ENCODE results near the gene PROSER2.

Gene PROSER2

GRCh38 chr10:11863353-11864109 lies 40.4 kb downstream of the PROSER2 start:
- no peak for DNase-seq (ENCODE audit: low read depth)
- no peak for TF ChIP-seq CTCF (IDR thresholded peaks at IDR 0.05; ENCODE audit: control insufficient read depth, extremely low read depth, insufficient read depth)
- H3K4me3 ChIP-seq (ENCODE audit: low read depth, low read length) = no peak overlapping the region

DNA sequence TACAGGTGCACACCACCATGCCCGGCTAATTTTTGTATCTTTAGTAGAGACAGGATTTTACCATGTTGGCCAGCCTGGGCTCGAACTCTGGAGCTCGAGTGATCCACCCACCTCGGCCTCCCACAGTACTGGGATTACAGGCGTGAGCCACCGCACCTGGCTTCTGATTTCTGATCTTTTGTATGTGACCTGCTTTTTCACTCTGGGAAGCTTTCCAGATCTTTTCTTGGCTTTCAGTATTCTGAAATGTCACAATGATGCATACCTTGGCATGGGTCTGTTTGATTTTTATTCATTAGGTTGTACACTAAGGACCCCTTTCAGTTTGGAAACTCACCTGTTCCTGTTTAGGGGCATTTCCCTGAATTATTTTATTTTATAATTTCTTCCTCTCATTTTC lies 41.6 kb downstream of the PROSER2 start:
- H3K4me3 ChIP-seq (ENCODE audit: low read depth, low read length) = no peak overlapping the region
- TF ChIP-seq CTCF (IDR thresholded peaks at IDR 0.05; ENCODE audit: control insufficient read depth, extremely low read depth, insufficient read depth) = no peak
- DNase-seq (ENCODE audit: low read depth) = no peak

- TF ChIP-seq CTCF (IDR thresholded peaks at IDR 0.05; ENCODE audit: control insufficient read depth, extremely low read depth, insufficient read depth) = no peak
Observed at GRCh38 chr10:11865561-11865960, 42.4 kb downstream of the PROSER2 start.

DNA sequence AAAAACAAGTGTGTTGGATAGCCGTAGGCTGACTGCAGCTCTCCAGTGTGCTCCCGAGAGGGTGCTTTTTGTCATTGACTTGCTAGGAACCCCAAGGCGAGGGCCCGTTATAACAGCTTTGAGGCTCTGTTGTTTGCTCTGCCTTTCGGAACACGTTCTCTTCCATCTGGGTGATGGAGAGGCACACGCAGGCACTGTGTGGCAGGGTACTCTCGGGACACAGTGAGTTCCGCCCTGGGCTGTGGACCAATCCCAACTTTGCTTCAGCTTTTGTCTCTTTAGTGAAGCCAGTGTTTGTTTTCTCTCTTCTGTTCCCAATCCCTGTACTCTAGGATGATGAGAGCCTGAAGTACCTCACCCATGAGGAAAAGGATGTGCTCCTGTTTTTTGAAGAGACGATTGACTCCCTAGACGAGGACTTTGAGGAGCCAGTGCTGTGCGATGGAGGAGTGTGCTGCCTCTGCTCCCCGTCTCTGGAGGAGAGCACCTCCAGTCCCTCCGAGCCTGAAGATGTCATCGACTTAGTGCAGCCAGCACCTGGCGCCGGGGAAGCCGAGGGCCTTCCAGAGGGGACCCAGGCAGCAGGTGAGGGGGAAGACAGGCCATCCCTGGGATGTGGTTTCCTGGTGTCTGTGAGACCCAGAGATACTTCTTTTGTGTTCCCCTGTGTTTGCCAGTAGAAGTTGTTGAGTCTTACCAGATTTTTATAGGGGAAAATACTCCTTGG lies 43.2 kb downstream of the PROSER2 start:
- no peak overlapping the region for H3K4me3 ChIP-seq (ENCODE audit: low read depth, low read length)
- TF ChIP-seq CTCF (IDR thresholded peaks at IDR 0.05; ENCODE audit: control insufficient read depth, extremely low read depth, insufficient read depth) = no peak
- DNase-seq (ENCODE audit: low read depth) = no peak

More at GRCh38 chr10:11865561-11865960, 42.4 kb downstream of the PROSER2 start:
- DNase-seq (ENCODE audit: low read depth) = no peak
- H3K4me3 ChIP-seq (ENCODE audit: low read depth, low read length) = no peak overlapping the region

- DNase-seq (ENCODE audit: low read depth) = no peak
- no peak overlapping the region for H3K4me3 ChIP-seq (ENCODE audit: low read depth, low read length)
- no peak for TF ChIP-seq CTCF (IDR thresholded peaks at IDR 0.05; ENCODE audit: control insufficient read depth, extremely low read depth, insufficient read depth)
Observed at GRCh38 chr10:11869219-11869618, 46.1 kb downstream of the PROSER2 start.

- TF ChIP-seq CTCF (IDR thresholded peaks at IDR 0.05; ENCODE audit: control insufficient read depth, extremely low read depth, insufficient read depth) = no peak
- DNase-seq (ENCODE audit: low read depth) = no peak
- H3K4me3 ChIP-seq (ENCODE audit: low read depth, low read length) = no peak overlapping the region
Observed at GRCh38 chr10:11869743-11870460, 46.7 kb downstream of the PROSER2 start.

Data from LNCaP clone FGC (cell line).